SJCRH30 (cell line): ENCODE data around the gene PCNX3. TPM values are rescaled to one million over a fixed set of nuclear protein-coding genes. Genes with fewer than 3 reads are reported as not detected.
A peak's percentile ranks its signal among the peaks of the same experiment; 100 is the strongest.

Experiments
- DNase-seq, 2 experiments: peaks; one replicate each; pipeline ENCODE4 v3.0.0-alpha.2; 2015 to 2020
- H3K27ac ChIP-seq: fragments of 250-450 bp; sonication (Bioruptor Pico); 2 replicates; pipeline ENCODE4 v1.5.1; 2020; ENCODE audit warnings: mild to moderate bottlenecking, moderate library complexity
- H3K27me3 ChIP-seq: fragments of 250-450 bp; sonication (Bioruptor Pico); 2 replicates; pipeline ENCODE4 v1.5.1; 2020; ENCODE audit warnings: mild to moderate bottlenecking, moderate library complexity
- H3K36me3 ChIP-seq: fragments of 250-450 bp; sonication (Bioruptor Pico); 2 replicates; pipeline ENCODE4 v1.5.1; 2020; ENCODE audit warnings: mild to moderate bottlenecking, moderate library complexity
- H3K4me1 ChIP-seq: fragments of 250-450 bp; sonication (Bioruptor Pico); 2 replicates; pipeline ENCODE4 v1.5.1; 2020; ENCODE audit warnings: mild to moderate bottlenecking, moderate library complexity
- H3K4me3 ChIP-seq: fragments of 250-450 bp; sonication (Bioruptor Pico); 2 replicates; pipeline ENCODE4 v1.5.1; 2020; ENCODE audit warnings: mild to moderate bottlenecking, moderate library complexity
- H3K9me3 ChIP-seq: fragments of 250-450 bp; sonication (Bioruptor Pico); replicated peaks from 2 replicates; pipeline ENCODE4 v1.5.1; 2020; ENCODE audit warnings: mild to moderate bottlenecking, moderate library complexity
- total RNA-seq: library from RNA; depleted of rRNA; stranded (reverse); fragments of >200 nt; shearing (Covaris generic); gene quantifications from 2 replicates; pipeline ENCODE4 v1.2.3, GENCODE V29; 2014

The PCNX3 gene
- total RNA-seq, 1 experiment from 2014 or later: 27.1 TPM

DNA sequence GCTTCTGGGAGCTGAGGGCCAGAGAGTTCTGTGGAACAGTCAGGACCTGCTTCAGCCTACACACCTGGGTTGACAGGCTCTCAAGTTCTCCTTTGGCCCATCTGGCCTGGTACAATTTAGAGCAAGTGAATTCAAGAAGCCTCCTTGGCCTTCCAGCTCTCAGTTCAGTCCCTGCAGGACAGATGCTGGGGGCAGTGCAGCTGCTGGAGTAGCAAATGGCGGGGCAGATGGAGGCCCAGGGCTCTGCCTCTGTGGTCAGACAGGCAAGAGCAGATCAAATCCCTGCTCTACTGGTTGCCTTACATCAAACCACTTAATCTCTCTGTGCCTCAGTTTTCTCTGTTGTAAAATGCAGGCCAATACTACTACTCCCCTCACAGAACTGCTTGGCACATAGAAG is 11.3 kb upstream of the PCNX3 start:
- Histone ChIP-seq H3K36me3 (peaks cover 23% of the 10 kb centered on the region), H3K27ac (no peak overlapping the region), H3K27me3 (no peaks in the 10 kb centered on the region), H3K4me3 (no peak overlapping the region), H3K4me1 (no peaks in the 10 kb centered on the region), H3K9me3 (no peaks in the 10 kb centered on the region)
- no peak for DNase-seq

DNA sequence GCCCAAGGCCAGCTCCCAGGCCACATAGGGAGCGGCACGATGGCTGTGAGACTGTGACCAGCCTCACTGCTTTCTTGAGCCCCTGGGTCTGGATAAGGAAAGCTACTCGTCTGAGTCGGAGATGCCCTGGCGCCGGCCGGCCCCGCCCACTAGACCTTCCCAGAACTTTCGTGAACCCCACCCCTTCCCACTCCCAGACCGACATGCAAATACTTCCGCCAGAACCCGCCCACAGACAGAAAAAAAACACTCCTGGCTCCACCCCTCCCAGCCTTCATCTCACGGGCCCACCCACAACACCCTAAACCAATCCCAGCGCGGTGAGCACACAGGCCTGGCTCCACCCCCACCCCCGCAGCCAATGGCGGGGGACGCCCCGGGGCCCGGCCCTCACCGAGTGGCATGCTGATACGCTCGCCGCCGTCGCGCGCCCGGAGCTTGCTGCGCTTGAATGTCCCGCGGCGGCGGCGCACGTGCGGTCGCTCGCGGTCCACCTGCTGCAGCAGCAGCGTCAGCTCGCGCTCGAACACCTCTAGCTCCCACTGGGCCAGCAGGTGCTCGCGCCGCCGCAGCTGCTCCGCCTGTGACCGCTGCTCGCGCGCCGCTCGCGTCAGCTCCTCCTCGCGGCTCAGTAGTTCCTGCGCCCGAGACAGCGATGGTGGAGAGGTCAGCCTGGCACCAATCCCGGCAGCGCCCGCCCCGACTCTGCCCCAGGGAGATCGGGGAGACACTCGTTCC is 8.5 kb upstream of the PCNX3 start:
- Histone ChIP-seq H3K27me3 (no peaks in the 10 kb centered on the region), H3K4me1 (no peaks in the 10 kb centered on the region), H3K36me3 (peaks cover 23% of the 10 kb centered on the region), H3K9me3 (no peaks in the 10 kb centered on the region), H3K27ac (no peak overlapping the region), H3K4me3 (peak overlapping the region; percentile 38)
- peak; percentile 86 to 87 for DNase-seq

DNA sequence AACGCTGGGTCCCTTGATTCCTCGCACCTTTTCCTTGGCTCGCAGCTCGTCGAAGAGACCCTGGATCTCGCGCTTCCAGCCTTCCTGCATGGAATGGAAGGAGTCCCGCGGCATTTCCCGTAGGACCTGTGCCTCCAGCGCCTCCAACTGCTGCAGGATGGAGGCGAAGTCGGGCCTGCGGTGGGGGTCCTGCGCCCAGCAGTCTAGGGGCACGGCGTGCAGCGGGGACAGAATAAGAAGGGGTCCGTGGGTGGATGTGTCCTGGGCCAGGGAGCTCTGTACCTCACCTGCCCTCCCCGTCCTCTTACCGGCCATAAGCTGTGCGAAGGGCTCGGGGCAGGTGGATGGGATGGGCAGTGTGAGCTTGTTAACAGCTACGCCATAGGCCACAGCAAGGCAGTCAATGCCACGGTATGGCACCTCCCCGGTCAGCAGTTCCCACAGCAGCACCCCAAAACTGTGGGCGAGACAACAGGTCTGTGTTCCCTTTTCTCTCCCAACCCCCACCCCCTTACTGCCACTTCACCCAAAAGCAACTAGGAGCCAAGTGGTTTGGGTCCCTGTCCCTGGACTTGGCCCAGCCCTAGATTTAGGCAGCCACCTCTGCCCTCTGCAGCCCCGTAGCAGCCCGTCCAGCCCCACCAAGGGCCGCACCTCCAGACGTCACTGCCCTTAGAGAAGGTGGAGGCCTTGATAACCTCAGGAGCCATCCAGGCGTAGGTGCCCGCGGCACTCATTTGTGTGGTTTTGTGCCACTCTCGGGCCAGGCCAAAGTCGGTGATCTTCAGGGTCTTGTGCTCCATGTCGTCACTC is 7.8 kb upstream of the PCNX3 start:
- H3K9me3 ChIP-seq: no peaks in the 10 kb centered on the region
- no peaks in the 10 kb centered on the region for H3K4me1 ChIP-seq
- no peak for DNase-seq
- H3K27me3 ChIP-seq: no peaks in the 10 kb centered on the region
- peaks cover 23% of the 10 kb centered on the region for H3K36me3 ChIP-seq
- no peak overlapping the region for H3K27ac ChIP-seq
- peak overlapping the region; percentile 38 for H3K4me3 ChIP-seq

- Histone ChIP-seq H3K36me3 (peaks cover 23% of the 10 kb centered on the region), H3K9me3 (no peaks in the 10 kb centered on the region), H3K27me3 (no peaks in the 10 kb centered on the region), H3K4me1 (no peaks in the 10 kb centered on the region), H3K27ac (no peak overlapping the region), H3K4me3 (no peak overlapping the region)
- DNase-seq: no peak
Observed at GRCh38 chr11:65609229-65609628, 6.3 kb upstream of the PCNX3 start.

- Histone ChIP-seq H3K9me3 (no peaks in the 10 kb centered on the region), H3K36me3 (peaks cover 23% of the 10 kb centered on the region), H3K27me3 (no peaks in the 10 kb centered on the region), H3K27ac (no peak overlapping the region), H3K4me3 (no peak overlapping the region), H3K4me1 (no peaks in the 10 kb centered on the region)
- no peak for DNase-seq
Observed at GRCh38 chr11:65609665-65610064, 5.9 kb upstream of the PCNX3 start.

DNA sequence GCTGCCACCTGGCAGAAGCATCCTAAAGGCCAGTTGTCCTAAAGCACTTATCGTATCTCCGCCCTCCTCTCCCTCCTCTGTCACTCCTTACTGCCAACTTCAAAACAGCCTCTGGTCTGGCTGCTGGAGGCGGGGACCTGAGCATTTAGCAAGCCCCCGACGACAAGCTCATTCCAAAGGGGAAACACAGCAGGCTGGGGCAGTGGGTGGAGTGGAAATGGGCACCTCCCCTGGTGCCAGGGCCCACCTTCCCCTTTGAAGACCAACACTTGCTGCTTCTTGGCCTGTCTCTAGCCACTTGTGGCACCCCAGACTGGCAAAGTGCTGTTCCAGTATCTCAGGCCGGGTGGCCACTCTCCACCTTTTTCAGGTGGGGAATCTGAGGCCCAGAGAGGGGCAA is 5.2 kb upstream of the PCNX3 start:
- DNase-seq: no peak
- Histone ChIP-seq H3K9me3 (no peaks in the 10 kb centered on the region), H3K4me3 (no peak overlapping the region), H3K36me3 (peaks cover 17% of the 10 kb centered on the region), H3K4me1 (no peaks in the 10 kb centered on the region), H3K27me3 (no peaks in the 10 kb centered on the region), H3K27ac (no peak overlapping the region)

DNA sequence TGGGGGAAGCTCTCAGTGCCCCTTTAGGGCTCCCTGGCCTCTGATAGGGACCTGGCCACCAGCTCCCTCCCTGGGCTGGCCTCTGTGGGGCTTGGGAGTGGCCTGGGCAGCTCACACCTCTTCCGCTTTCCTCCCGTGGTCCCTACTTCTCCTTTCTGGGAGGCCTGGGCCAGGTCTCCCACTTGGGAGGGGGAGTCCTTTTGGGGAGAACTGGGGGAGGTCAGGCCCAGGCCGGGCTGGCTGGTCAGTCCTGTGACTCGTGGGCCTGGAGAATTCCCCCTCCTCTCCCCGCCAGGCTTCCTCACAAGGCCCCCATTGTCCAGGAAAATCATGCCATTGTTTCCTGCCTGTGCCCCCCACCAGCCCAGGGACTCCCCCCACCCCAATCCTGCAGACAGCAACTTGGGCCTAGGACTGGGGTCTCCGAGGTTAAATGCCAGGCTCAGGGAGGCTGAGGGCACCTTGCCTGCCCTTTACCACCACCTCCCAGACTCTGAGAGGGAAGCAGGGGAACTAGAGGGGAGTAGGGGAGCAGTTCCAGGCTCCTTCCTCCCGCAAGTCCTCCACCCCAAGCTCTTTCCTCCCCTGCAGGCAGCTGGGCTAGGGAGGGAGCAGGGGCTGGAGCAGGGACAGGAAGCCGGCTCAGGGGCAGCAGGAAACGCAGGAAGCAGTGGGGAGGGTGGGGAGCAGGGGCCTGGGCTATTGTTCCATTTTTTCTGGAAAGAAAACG is 4.4 kb upstream of the PCNX3 start:
- no peak overlapping the region for H3K27ac ChIP-seq

GRCh38 chr11:65611758-65612603 is 3.6 kb upstream of the PCNX3 start:
- no peaks in the 10 kb centered on the region for H3K9me3 ChIP-seq
- H3K4me3 ChIP-seq: no peak overlapping the region
- no peaks in the 10 kb centered on the region for H3K4me1 ChIP-seq
- H3K27ac ChIP-seq: no peak overlapping the region
- H3K36me3 ChIP-seq: peaks cover 6% of the 10 kb centered on the region; the same call in 1 of the 2 replicates
- no peak for DNase-seq
- no peaks in the 10 kb centered on the region for H3K27me3 ChIP-seq

More for the DNA sequence above, 4.4 kb upstream of the PCNX3 start:
- H3K36me3 ChIP-seq: peaks cover 9% of the 10 kb centered on the region; the same call in 1 of the 2 replicates
- no peaks in the 10 kb centered on the region for H3K27me3 ChIP-seq
- DNase-seq: no peak
- H3K4me1 ChIP-seq: no peaks in the 10 kb centered on the region
- H3K4me3 ChIP-seq: no peak overlapping the region
- no peaks in the 10 kb centered on the region for H3K9me3 ChIP-seq

DNA sequence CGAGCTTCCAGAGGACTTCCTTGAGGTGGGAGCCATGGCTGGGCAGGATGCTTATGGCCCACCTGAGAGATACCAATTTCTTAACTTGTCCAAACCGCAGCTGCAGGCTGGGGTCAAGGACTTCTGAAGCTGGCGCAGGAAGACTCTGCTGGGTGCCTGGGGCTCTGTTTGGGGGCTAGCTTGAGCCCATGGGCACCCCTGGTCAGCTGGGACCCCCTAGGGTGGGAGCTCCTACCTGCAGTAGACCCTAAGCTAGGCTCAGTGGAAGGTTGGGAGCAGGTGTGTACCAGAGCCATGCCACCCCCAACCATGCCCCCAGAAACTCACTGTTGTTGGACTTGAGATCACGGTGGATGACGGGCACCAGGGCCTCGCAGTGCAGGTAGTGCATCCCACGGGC is 2.9 kb upstream of the PCNX3 start:
- no peaks in the 10 kb centered on the region for H3K4me1 ChIP-seq
- no peak for DNase-seq
- H3K9me3 ChIP-seq: no peaks in the 10 kb centered on the region
- no peak overlapping the region for H3K27ac ChIP-seq
- peaks cover 3% of the 10 kb centered on the region; the same call in 1 of the 2 replicates for H3K36me3 ChIP-seq
- no peaks in the 10 kb centered on the region for H3K27me3 ChIP-seq
- no peak overlapping the region for H3K4me3 ChIP-seq

GRCh38 chr11:65613091-65613928 is 2.3 kb upstream of the PCNX3 start:
- DNase-seq: no peak
- H3K27me3 ChIP-seq: no peaks in the 10 kb centered on the region
- H3K27ac ChIP-seq: peak overlapping the region; percentile 28
- H3K4me1 ChIP-seq: no peaks in the 10 kb centered on the region
- peaks cover 6% of the 10 kb centered on the region; the same call in 1 of the 2 replicates for H3K36me3 ChIP-seq
- no peaks in the 10 kb centered on the region for H3K9me3 ChIP-seq
- H3K4me3 ChIP-seq: peak overlapping the region; percentile 61

DNA sequence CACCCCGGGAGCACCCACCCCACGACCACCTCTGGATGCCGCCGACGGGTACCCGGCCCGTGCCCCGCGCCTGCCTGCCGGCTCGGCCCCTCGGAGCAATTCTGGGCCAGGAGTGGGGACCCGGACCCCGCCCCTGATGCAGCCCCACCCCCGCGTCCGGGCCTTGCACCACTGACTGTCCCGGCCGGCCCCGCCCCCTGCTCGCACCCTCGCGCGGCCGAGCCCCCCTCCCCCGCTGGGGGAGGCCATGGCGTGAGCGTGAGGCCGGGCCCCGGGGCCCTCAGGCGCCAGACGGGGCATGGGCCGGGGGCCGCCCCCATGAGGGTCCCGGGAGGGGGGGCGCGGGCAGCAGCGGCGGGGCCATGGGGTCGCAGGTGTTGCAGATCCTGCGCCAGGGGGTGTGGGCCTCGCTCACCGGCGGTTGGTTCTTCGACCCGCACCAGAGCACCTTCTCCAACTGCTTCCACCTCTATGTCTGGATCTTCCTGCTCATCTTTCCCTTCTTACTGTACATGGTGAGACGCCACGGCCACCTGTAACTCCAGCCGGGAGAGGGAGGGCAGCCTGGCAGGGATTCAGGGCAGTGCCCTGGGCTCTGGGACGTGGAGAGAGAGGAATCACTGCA is 486 bp downstream of the PCNX3 start:
- peak; percentile 65 to 74 for DNase-seq
- no peaks in the 10 kb centered on the region for H3K4me1 ChIP-seq
- peaks cover 13% of the 10 kb centered on the region for H3K36me3 ChIP-seq
- peak overlapping the region; percentile 29; the same call in 1 of the 2 replicates for H3K27ac ChIP-seq
- H3K4me3 ChIP-seq: peak overlapping the region; percentile 75
- H3K27me3 ChIP-seq: no peaks in the 10 kb centered on the region
- H3K9me3 ChIP-seq: no peaks in the 10 kb centered on the region

GRCh38 chr11:65616575-65617001 is 1.0 kb downstream of the PCNX3 start:
- no peaks in the 10 kb centered on the region for H3K9me3 ChIP-seq
- peaks cover 17% of the 10 kb centered on the region for H3K36me3 ChIP-seq
- DNase-seq: no peak
- H3K4me3 ChIP-seq: peak overlapping the region; percentile 75
- H3K4me1 ChIP-seq: no peaks in the 10 kb centered on the region
- no peaks in the 10 kb centered on the region for H3K27me3 ChIP-seq
- H3K27ac ChIP-seq: no peak overlapping the region; the same call in 1 of the 2 replicates
